Hepatocyte (in vitro differentiated cells): ENCODE measurements around the gene CROT. TPM values are rescaled to one million over a fixed set of nuclear protein-coding genes. Genes with fewer than 3 reads are reported as not detected.

Source experiments
- DNase-seq: peaks from one replicate; pipeline ENCODE4 v3.0.0-alpha.2; 2016; ENCODE audit warnings: low spot score
- H2AFZ ChIP-seq: fragments of 200-600 bp; sonication (generic); 2 replicates; pipeline ENCODE4 v1.6.0; 2016; ENCODE audit warnings: antibody characterized with exemption, mild to moderate bottlenecking
- H3K27ac ChIP-seq: fragments of 200-600 bp; sonication (generic); 2 replicates; pipeline ENCODE4 v1.5.1; 2016; ENCODE audit warnings: mild to moderate bottlenecking
- H3K27me3 ChIP-seq: fragments of 200-600 bp; sonication (generic); 2 replicates; pipeline ENCODE4 v1.6.1; 2016
- H3K36me3 ChIP-seq: fragments of 200-600 bp; sonication (generic); replicated peaks from 2 replicates; pipeline ENCODE4 v1.5.1; 2016; ENCODE audit warnings: low read depth; ENCODE audit not compliant: insufficient read depth
- H3K4me1 ChIP-seq: fragments of 200-600 bp; sonication (generic); 2 replicates; pipeline ENCODE4 v1.5.1; 2016; ENCODE audit warnings: mild to moderate bottlenecking, moderate library complexity; ENCODE audit not compliant: insufficient read depth
- H3K4me2 ChIP-seq: fragments of 200-600 bp; sonication (generic); 2 replicates; pipeline ENCODE4 v1.6.0; 2016
- H3K4me3 ChIP-seq: fragments of 200-600 bp; sonication (generic); 2 replicates; pipeline ENCODE4 v1.5.1; 2016; ENCODE audit warnings: mild to moderate bottlenecking
- H3K79me2 ChIP-seq: fragments of 200-600 bp; sonication (generic); 2 replicates; pipeline ENCODE4 v1.6.0; 2017; ENCODE audit warnings: mild to moderate bottlenecking
- H3K9me2 ChIP-seq: fragments of 200-600 bp; sonication (generic); replicated peaks from 2 replicates; pipeline ENCODE4 v1.6.0; 2017; ENCODE audit warnings: mild to moderate bottlenecking; ENCODE audit not compliant: insufficient read depth
- H3K9me3 ChIP-seq: fragments of 200-600 bp; sonication (generic); 2 replicates; pipeline ENCODE4 v1.5.1; 2016; ENCODE audit warnings: low read depth, mild to moderate bottlenecking
- H4K20me1 ChIP-seq: fragments of 200-600 bp; sonication (generic); 2 replicates; pipeline ENCODE4 v1.6.0; 2016; ENCODE audit warnings: mild to moderate bottlenecking; ENCODE audit not compliant: insufficient read depth, poor library complexity, severe bottlenecking
- CTCF ChIP-seq: fragments of 200-600 bp; sonication (generic); IDR thresholded peaks from 2 replicates; pipeline ENCODE4 v1.5.1; 2016; ENCODE audit warnings: antibody characterized with exemption, mild to moderate bottlenecking; ENCODE audit not compliant: poor library complexity
- EZH2 ChIP-seq: fragments of 200-600 bp; sonication (generic); IDR thresholded peaks from 2 replicates; pipeline ENCODE4 v1.6.1; 2016; ENCODE audit warnings: antibody characterized with exemption, mild to moderate bottlenecking, borderline replicate concordance
- EZH2phosphoT487 ChIP-seq: fragments of 200-600 bp; sonication (generic); IDR thresholded peaks from one replicate; pipeline ENCODE4 v1.6.1; 2018; ENCODE audit warnings: antibody characterized with exemption, mild to moderate bottlenecking, low read depth, moderate library complexity; ENCODE audit not compliant: unreplicated experiment, severe bottlenecking
- WGBS: methylation state at CpG from one replicate; pipeline ENCODE4 v1.1.6; 2016; ENCODE audit warnings: low lambda C conversion rate; ENCODE audit errors: missing lambda C conversion rate; 5-methylcytosine and 5-hydroxymethylcytosine counted together
- polyA plus RNA-seq: library from polyadenylated mRNA; unstranded; fragments of >200 nt; fragmentation: Nextera tagmentation; extraction: Ambion mirVana; gene quantifications from 2 replicates; pipeline ENCODE4 v1.2.1, GENCODE V29; 2016
- small RNA-seq: library from RNA; depleted of rRNA; stranded (forward); fragments of <200 nt; gene quantifications from one replicate; pipeline ENCODE3, GENCODE V24; 2014
- total RNA-seq: library from RNA; depleted of rRNA; stranded (reverse); fragments of >200 nt; gene quantifications from 2 replicates; pipeline ENCODE4 v1.2.3, GENCODE V29; 2014

The CROT gene
- total and polyA plus RNA-seq, 2 experiments from 2014 or later, result 25.7 to 57.4 TPM

- WGBS, result 62% methylated on average over 7 of the region's 7 CpGs
- no peak overlapping the region for H3K4me3 ChIP-seq
- no peaks in the 10 kb centered on the region for H3K27me3 ChIP-seq
- H3K36me3 ChIP-seq, result no peaks in the 10 kb centered on the region
- TF ChIP-seq EZH2 (no peak), CTCF (no peak), EZH2phosphoT487 (no peak)
- no peak overlapping the region for H2AFZ ChIP-seq
- H4K20me1 ChIP-seq, result no peaks in the 10 kb centered on the region
- H3K9me3 ChIP-seq, result no peaks in the 10 kb centered on the region
- H3K9me2 ChIP-seq, result no peaks in the 10 kb centered on the region
- H3K4me1 ChIP-seq, result no peaks in the 10 kb centered on the region
- H3K27ac ChIP-seq, result no peak overlapping the region
- no peak for DNase-seq
- H3K4me2 ChIP-seq, result no peak overlapping the region
- no peaks in the 10 kb centered on the region for H3K79me2 ChIP-seq
Observed at GRCh38 chr7:87448388-87448787, 102.9 kb downstream of the CROT start.

Small RNA genes within 50 kb of the gene (small RNA-seq; reads per million reads assigned to genes)
- not detected for gene RF02195
- gene RF02196, result not detected

Other genes starting within 250 kb of the CROT start
- gene DMTF1, start 193.2 kb upstream of the CROT start, total RNA-seq, result 74.3 and 75.1 TPM in 2 replicates
- 37.8 and 42.5 TPM in 2 replicates for gene DMTF1, start 193.2 kb upstream of the CROT start, polyA plus RNA-seq
- gene TMEM243, start 125.9 kb upstream of the CROT start, total RNA-seq, result 38.1 and 47.7 TPM in 2 replicates
- 49.4 and 53.0 TPM in 2 replicates for gene TMEM243, start 125.9 kb upstream of the CROT start, polyA plus RNA-seq
- gene ABCB4, start 130.0 kb downstream of the CROT start, total RNA-seq, result 0.80 and 1.2 TPM in 2 replicates
- gene ABCB4, start 130.0 kb downstream of the CROT start, polyA plus RNA-seq, result 0.37 and 2.3 TPM in 2 replicates